Liver (tissue), 9 donors: ENCODE data around the gene NCKAP5L. TPM values are rescaled to one million over a fixed set of nuclear protein-coding genes. Genes with fewer than 3 reads are reported as not detected.

Experiments
- DNase-seq: peaks from one replicate; pipeline ENCODE4 v3.0.0-alpha.2; 2017; ENCODE audit warnings: low spot score
- H3K27ac ChIP-seq, 2 donors: one replicate each; pipeline ENCODE4 v1.7.0; 2013; ENCODE audit warnings: inconsistent platforms in 2 of 2, low read length in 2 of 2, control low read depth in 1 of 2, low read depth in 1 of 2, mild to moderate bottlenecking in 1 of 2
- H3K27me3 ChIP-seq, 4 donors: one replicate each; pipeline versions ENCODE4 v1.6.1 to v1.7.0; 2013; ENCODE audit warnings: low read length in 3 of 4, inconsistent platforms in 1 of 4, mild to moderate bottlenecking in 1 of 4, moderate library complexity in 1 of 4; ENCODE audit not compliant: control insufficient read depth in 4 of 4, insufficient read depth in 4 of 4
- H3K36me3 ChIP-seq, 4 donors: one replicate each; pipeline versions ENCODE4 v1.6.1 to v1.7.0; 2013; ENCODE audit warnings: low read length in 3 of 4, mild to moderate bottlenecking in 3 of 4, low read depth in 1 of 4, moderate library complexity in 1 of 4; ENCODE audit not compliant: control insufficient read depth in 4 of 4, insufficient read depth in 3 of 4
- H3K4me1 ChIP-seq, 4 donors: one replicate each; pipeline versions ENCODE4 v1.6.1 to v1.7.0; 2013; ENCODE audit warnings: low read length in 3 of 4, mild to moderate bottlenecking in 3 of 4, moderate library complexity in 1 of 4; ENCODE audit not compliant: control insufficient read depth in 4 of 4, insufficient read depth in 4 of 4
- H3K4me3 ChIP-seq, 3 donors: one replicate each; pipeline versions ENCODE4 v1.6.1 to v1.7.0; 2013; ENCODE audit warnings: low read length in 3 of 3, control low read depth in 1 of 3, low read depth in 1 of 3, mild to moderate bottlenecking in 1 of 3
- H3K9ac ChIP-seq, 2 donors: one replicate each; pipeline ENCODE4 v1.7.0; 2013; ENCODE audit warnings: low read length in 2 of 2, mild to moderate bottlenecking in 2 of 2, moderate library complexity in 2 of 2, control low read depth in 1 of 2, low read depth in 1 of 2
- H3K9me3 ChIP-seq, 4 donors: one replicate each; pipeline versions ENCODE4 v1.6.1 to v1.7.0; 2013; ENCODE audit warnings: low read length in 3 of 4; ENCODE audit not compliant: control insufficient read depth in 4 of 4
- ATF3 ChIP-seq: IDR thresholded peaks from 2 replicates; pipeline ENCODE4 v1.6.1; 2016; ENCODE audit warnings: antibody characterized with exemption
- CTCF ChIP-seq: fragments of 150-350 bp; IDR thresholded peaks from 2 replicates; pipeline ENCODE4 v1.5.1; 2017; ENCODE audit warnings: improper control_type of control experiment, low read depth, low read length; ENCODE audit not compliant: missing input control
- EGR1 ChIP-seq, 2 donors: IDR thresholded peaks; 2 replicates each; pipeline ENCODE4 v1.6.1; 2016 to 2018; ENCODE audit warnings: antibody characterized with exemption in 2 of 2, low read depth in 2 of 2
- FOXA1 ChIP-seq: IDR thresholded peaks from 2 replicates; pipeline ENCODE4 v1.6.1; 2016; ENCODE audit warnings: antibody characterized with exemption
- FOXA2 ChIP-seq: IDR thresholded peaks from 2 replicates; pipeline ENCODE4 v1.6.1; 2016; ENCODE audit warnings: antibody characterized with exemption
- GABPA ChIP-seq, 2 donors: IDR thresholded peaks in 1 of 2; conservative IDR thresholded peaks in 1 of 2; 2 replicates each; pipeline ENCODE4 v1.6.1; 2016; ENCODE audit warnings: antibody characterized with exemption in 2 of 2, mild to moderate bottlenecking in 1 of 2, moderate library complexity in 1 of 2
- HNF4A ChIP-seq, 2 donors: conservative IDR thresholded peaks; 2 replicates each; pipeline ENCODE4 v1.6.1; 2016; ENCODE audit warnings: antibody characterized with exemption in 2 of 2, mild to moderate bottlenecking in 2 of 2
- HNF4G ChIP-seq: IDR thresholded peaks from 2 replicates; pipeline ENCODE4 v1.6.1; 2016; ENCODE audit warnings: antibody characterized with exemption
- JUND ChIP-seq, 2 donors: IDR thresholded peaks; 2 replicates each; pipeline ENCODE4 v1.6.1; 2016; ENCODE audit warnings: antibody characterized with exemption in 2 of 2
- NR2F2 ChIP-seq: IDR thresholded peaks from 2 replicates; pipeline ENCODE4 v1.6.1; 2016; ENCODE audit warnings: antibody characterized with exemption
- RAD21 ChIP-seq, 2 donors: IDR thresholded peaks; 2 replicates each; pipeline ENCODE4 v1.6.1; 2016; ENCODE audit warnings: antibody characterized with exemption in 2 of 2, mild to moderate bottlenecking in 2 of 2
- RXRA ChIP-seq, 2 donors: IDR thresholded peaks; 2 replicates each; pipeline ENCODE4 v1.6.1; 2017 to 2018; ENCODE audit warnings: antibody characterized with exemption in 2 of 2, mild to moderate bottlenecking in 1 of 2
- SP1 ChIP-seq: IDR thresholded peaks from 2 replicates; pipeline ENCODE4 v1.6.1; 2018; ENCODE audit warnings: antibody characterized with exemption, mild to moderate bottlenecking
- TAF1 ChIP-seq: conservative IDR thresholded peaks from 2 replicates; pipeline ENCODE4 v1.6.1; 2016; ENCODE audit warnings: antibody characterized with exemption, mild to moderate bottlenecking
- YY1 ChIP-seq: IDR thresholded peaks from 2 replicates; pipeline ENCODE4 v1.6.1; 2016; ENCODE audit warnings: antibody characterized with exemption, mild to moderate bottlenecking
- ZBTB33 ChIP-seq: IDR thresholded peaks from 2 replicates; pipeline ENCODE4 v1.6.1; 2016; ENCODE audit warnings: antibody characterized with exemption
- WGBS: extraction: QIAGEN DNeasy Blood & Tissue Kit; methylation state at CpG from one replicate; pipeline ENCODE4 v1.1.7; 2013; 5-methylcytosine and 5-hydroxymethylcytosine counted together
- polyA plus RNA-seq, 2 donors: library from polyadenylated mRNA; stranded (reverse) in 1 of 2; unstranded in 1 of 2; fragments of 200-250 nt in 1 of 2; fragments of >200 nt in 1 of 2; fragmentation: Nextera tagmentation in 1 of 2; extraction: Ambion mirVana in 1 of 2; gene quantifications; one replicate each; pipeline versions ENCODE4 v1.2.1 to v1.2.3, GENCODE V29; 2013 to 2015
- total RNA-seq, 2 donors: library from RNA; depleted of rRNA; stranded (reverse); fragments of >200 nt; gene quantifications; one replicate each; pipeline ENCODE4 v1.2.3, GENCODE V29; 2014
- TF ChIP-seq, protein P1 (sequence below): IDR thresholded peaks from 2 replicates; pipeline ENCODE4 v1.6.1; 2016; ENCODE audit warnings: antibody characterized with exemption
- TF ChIP-seq, protein P2 (sequence below): IDR thresholded peaks from 2 replicates; pipeline ENCODE4 v1.6.1; 2016; ENCODE audit warnings: antibody characterized with exemption, mild to moderate bottlenecking
- donor health status: healthy.
- donor health status: healthy.
- donor health status: healthy.
- donor health status: healthy.
- donor health status: healthy.

Gene NCKAP5L
- total and polyA plus RNA-seq, 4 donors = 2.9 to 6.8 (median 4.2) TPM

GRCh38 chr12:49798248-49798647, 30.0 kb downstream of the NCKAP5L start:
- no peak for DNase-seq
- Histone ChIP-seq H3K4me1 (peaks cover 0 to 2% (median under 1%) of the 10 kb centered on the region in 4 donors), H3K9ac (no peak overlapping the region), H3K36me3 (peaks cover 3 to 35% (median 6%) of the 10 kb centered on the region in 4 donors), H3K4me3 (no peak overlapping the region), H3K27ac (no peak overlapping the region), H3K27me3 (no peaks in the 10 kb centered on the region), H3K9me3 (no peaks in the 10 kb centered on the region)
- TF ChIP-seq ATF3 = no peak
- no peak for TF ChIP-seq EGR1 (IDR thresholded peaks at IDR 0.05; ENCODE audit: low read depth in 2 of 2)
- TF ChIP-seq TAF1 = no peak
- no peak for TF ChIP-seq CTCF
- no peak for TF ChIP-seq HNF4G
- TF ChIP-seq YY1 = no peak
- TF ChIP-seq, protein P1, sequence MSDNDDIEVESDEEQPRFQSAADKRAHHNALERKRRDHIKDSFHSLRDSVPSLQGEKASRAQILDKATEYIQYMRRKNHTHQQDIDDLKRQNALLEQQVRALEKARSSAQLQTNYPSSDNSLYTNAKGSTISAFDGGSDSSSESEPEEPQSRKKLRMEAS = no peak
- no peak for TF ChIP-seq GABPA (IDR thresholded peaks at IDR 0.05 in 1 of 2, conservative IDR thresholded peaks at IDR 0.05 in 1 of 2)
- TF ChIP-seq RAD21 (IDR thresholded peaks at IDR 0.05) = no peak
- no peak for TF ChIP-seq RXRA (IDR thresholded peaks at IDR 0.05)
- no peak for TF ChIP-seq SP1
- TF ChIP-seq ZBTB33 = no peak
- no peak for TF ChIP-seq FOXA1
- no peak for TF ChIP-seq NR2F2
- no peak for TF ChIP-seq JUND (IDR thresholded peaks at IDR 0.05)
- TF ChIP-seq HNF4A (conservative IDR thresholded peaks at IDR 0.05) = no peak
- TF ChIP-seq FOXA2 = no peak
- TF ChIP-seq, protein P2, sequence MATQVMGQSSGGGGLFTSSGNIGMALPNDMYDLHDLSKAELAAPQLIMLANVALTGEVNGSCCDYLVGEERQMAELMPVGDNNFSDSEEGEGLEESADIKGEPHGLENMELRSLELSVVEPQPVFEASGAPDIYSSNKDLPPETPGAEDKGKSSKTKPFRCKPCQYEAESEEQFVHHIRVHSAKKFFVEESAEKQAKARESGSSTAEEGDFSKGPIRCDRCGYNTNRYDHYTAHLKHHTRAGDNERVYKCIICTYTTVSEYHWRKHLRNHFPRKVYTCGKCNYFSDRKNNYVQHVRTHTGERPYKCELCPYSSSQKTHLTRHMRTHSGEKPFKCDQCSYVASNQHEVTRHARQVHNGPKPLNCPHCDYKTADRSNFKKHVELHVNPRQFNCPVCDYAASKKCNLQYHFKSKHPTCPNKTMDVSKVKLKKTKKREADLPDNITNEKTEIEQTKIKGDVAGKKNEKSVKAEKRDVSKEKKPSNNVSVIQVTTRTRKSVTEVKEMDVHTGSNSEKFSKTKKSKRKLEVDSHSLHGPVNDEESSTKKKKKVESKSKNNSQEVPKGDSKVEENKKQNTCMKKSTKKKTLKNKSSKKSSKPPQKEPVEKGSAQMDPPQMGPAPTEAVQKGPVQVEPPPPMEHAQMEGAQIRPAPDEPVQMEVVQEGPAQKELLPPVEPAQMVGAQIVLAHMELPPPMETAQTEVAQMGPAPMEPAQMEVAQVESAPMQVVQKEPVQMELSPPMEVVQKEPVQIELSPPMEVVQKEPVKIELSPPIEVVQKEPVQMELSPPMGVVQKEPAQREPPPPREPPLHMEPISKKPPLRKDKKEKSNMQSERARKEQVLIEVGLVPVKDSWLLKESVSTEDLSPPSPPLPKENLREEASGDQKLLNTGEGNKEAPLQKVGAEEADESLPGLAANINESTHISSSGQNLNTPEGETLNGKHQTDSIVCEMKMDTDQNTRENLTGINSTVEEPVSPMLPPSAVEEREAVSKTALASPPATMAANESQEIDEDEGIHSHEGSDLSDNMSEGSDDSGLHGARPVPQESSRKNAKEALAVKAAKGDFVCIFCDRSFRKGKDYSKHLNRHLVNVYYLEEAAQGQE = no peak
- 93% methylated on average over 7 of the region's 7 CpGs for WGBS

GRCh38 chr12:49797449-49797776, 30.8 kb downstream of the NCKAP5L start:
- no peak overlapping the region for H3K27ac ChIP-seq
- peaks cover 3 to 32% (median 4%) of the 10 kb centered on the region in 4 donors for H3K36me3 ChIP-seq
- peaks cover 0 to 2% (median under 1%) of the 10 kb centered on the region in 4 donors for H3K4me1 ChIP-seq
- H3K27me3 ChIP-seq = no peaks in the 10 kb centered on the region
- DNase-seq = no peak
- WGBS = 92% methylated on average over 2 of the region's 2 CpGs
- H3K9ac ChIP-seq = no peak overlapping the region
- H3K4me3 ChIP-seq = no peak overlapping the region
- H3K9me3 ChIP-seq = no peaks in the 10 kb centered on the region
- TF ChIP-seq, protein P2 = no peak
- TF ChIP-seq ZBTB33 (no peak), CTCF (no peak)
